GM19467 (cell line): ENCODE measurements around the gene DSG2.
A peak's percentile ranks its signal among the peaks of the same experiment; 100 is the strongest.
"Not testable (repeated sequence)": the region's sequence is repeated elsewhere in the genome, so short reads cannot be mapped to it uniquely, and the experiment has no call there.

Experiments used
- ATAC-seq: cut with Tn5 transposase; IDR thresholded peaks from one replicate; pipeline ENCODE4 v1.9.1; 2021; ENCODE audit warnings: mild to moderate bottlenecking, moderate library complexity; ENCODE audit not compliant: unreplicated experiment

DSG2 gene

GRCh38 chr18:31497836-31498573 is at the start of gene DSG2:
Gene DSG2, plus strand, starts transcription at chr18:31498177. Its CDS starts 75 bp downstream, at chr18:31498252.
- ATAC-seq: peak; percentile 49

GRCh38 chr18:31450409-31450808 is 47.6 kb upstream of the DSG2 start:
- ATAC-seq: no peak

- no peak for ATAC-seq
Measured at GRCh38 chr18:31451625-31452024, 46.4 kb upstream of the DSG2 start.

GRCh38 chr18:31454066-31454708 is 43.8 kb upstream of the DSG2 start:
- no peak for ATAC-seq

- no peak for ATAC-seq
Measured at GRCh38 chr18:31469629-31470028, 28.3 kb upstream of the DSG2 start.

- no peak for ATAC-seq
Measured at GRCh38 chr18:31478688-31479087, 19.3 kb upstream of the DSG2 start.

GRCh38 chr18:31482051-31482450 is 15.9 kb upstream of the DSG2 start:
- ATAC-seq: no peak

GRCh38 chr18:31483396-31483795 is 14.6 kb upstream of the DSG2 start:
- no peak for ATAC-seq

GRCh38 chr18:31484461-31484860 is 13.5 kb upstream of the DSG2 start:
- ATAC-seq: no peak

GRCh38 chr18:31486165-31486564 is 11.8 kb upstream of the DSG2 start:
- ATAC-seq: no peak

- no peak for ATAC-seq
Measured at GRCh38 chr18:31487246-31488015, 10.5 kb upstream of the DSG2 start.

GRCh38 chr18:31489311-31489710 is 8.7 kb upstream of the DSG2 start:
- ATAC-seq: no peak

GRCh38 chr18:31490387-31490786 is 7.6 kb upstream of the DSG2 start:
- ATAC-seq: peak; percentile 74

- no peak for ATAC-seq
Measured at GRCh38 chr18:31490833-31491232, 7.1 kb upstream of the DSG2 start.

GRCh38 chr18:31491586-31491985 is 6.4 kb upstream of the DSG2 start:
- ATAC-seq: no peak

GRCh38 chr18:31492671-31493070 is 5.3 kb upstream of the DSG2 start:
- ATAC-seq: no peak

- ATAC-seq: no peak
Measured at GRCh38 chr18:31493171-31493570, 4.8 kb upstream of the DSG2 start.

- ATAC-seq: no peak
Measured at GRCh38 chr18:31493941-31494340, 4.0 kb upstream of the DSG2 start.

- not testable (repeated sequence) for ATAC-seq
Measured at GRCh38 chr18:31494705-31495244, 3.2 kb upstream of the DSG2 start.

- peak; percentile 12 for ATAC-seq
Measured at GRCh38 chr18:31497404-31497835, 557 bp upstream of the DSG2 start.
